Caco-2 (cell line): Measurements from ENCODE around the gene BACH2. TPM values are rescaled to one million over a fixed set of nuclear protein-coding genes. Genes with fewer than 3 reads are reported as not detected.
A peak's percentile ranks its signal among the peaks of the same experiment; 100 is the strongest.

Experiments
- BruUV-seq: library from RNA; stranded (reverse); fragments of 400-500 nt; replicated peaks from 2 replicates; lab custom pipeline; 2021; lab: Mats Ljungman, UMichigan
- CTCF ChIA-PET: fragments of 300-600 bp; sonication (Branson Sonifier 250); formaldehyde crosslinking; loops from one replicate; lab custom pipeline; 2022; ENCODE audit warnings: antibody characterized with exemption; lab: Charles Lee
- POLR2A ChIA-PET: fragments of 300-600 bp; sonication (Branson Sonifier 250); formaldehyde crosslinking; loops from one replicate; lab custom pipeline; 2022; ENCODE audit warnings: antibody characterized with exemption; lab: Charles Lee
- DNase-seq, 2 experiments: peaks; one replicate each; pipeline versions ENCODE4 v3.0.0 to v3.0.0-alpha.2; 2020 to 2022
- H3K27me3 ChIP-seq: replicated peaks from 2 replicates; pipeline ENCODE4 v1.6.0; 2011; ENCODE audit warnings: low read length; ENCODE audit not compliant: control insufficient read depth, insufficient read depth
- H3K36me3 ChIP-seq: 2 replicates; pipeline ENCODE4 v1.5.1; 2011; ENCODE audit warnings: low read length; ENCODE audit not compliant: control insufficient read depth, insufficient read depth
- H3K4me1 ChIP-seq: fragments of 250-450 bp; sonication (Bioruptor Pico); 2 replicates; pipeline ENCODE4 v1.5.1; 2020; ENCODE audit warnings: mild to moderate bottlenecking
- H3K4me3 ChIP-seq: 2 replicates; pipeline ENCODE4 v1.5.1; 2011; ENCODE audit warnings: low read depth, mild to moderate bottlenecking, control low read depth, low read length
- H3K9me3 ChIP-seq: fragments of 250-450 bp; sonication (Bioruptor Pico); 2 replicates; pipeline ENCODE4 v1.5.1; 2020; ENCODE audit warnings: mild to moderate bottlenecking, moderate library complexity
- H3K27ac Mint-ChIP-seq: one replicate; pipeline ENCODE4 v1.8.0; 2022; ENCODE audit warnings: mixed read lengths; ENCODE audit not compliant: unreplicated experiment
- H3K27me3 Mint-ChIP-seq: one replicate; pipeline ENCODE4 v1.8.0; 2022; ENCODE audit warnings: mixed read lengths; ENCODE audit not compliant: insufficient read depth, unreplicated experiment
- H3K36me3 Mint-ChIP-seq: one replicate; pipeline ENCODE4 v1.8.0; 2022; ENCODE audit warnings: mild to moderate bottlenecking, mixed read lengths; ENCODE audit not compliant: insufficient read depth, unreplicated experiment
- H3K4me1 Mint-ChIP-seq: one replicate; pipeline ENCODE4 v1.8.0; 2022; ENCODE audit warnings: low read depth, mixed read lengths; ENCODE audit not compliant: unreplicated experiment
- H3K4me3 Mint-ChIP-seq: one replicate; pipeline ENCODE4 v1.8.0; 2022; ENCODE audit warnings: mild to moderate bottlenecking, moderate library complexity, mixed read lengths; ENCODE audit not compliant: unreplicated experiment
- H3K9me3 Mint-ChIP-seq: one replicate; pipeline ENCODE4 v1.8.0; 2022; ENCODE audit warnings: mixed read lengths; ENCODE audit not compliant: unreplicated experiment
- CTCF ChIP-seq, 2 experiments: fragments of 200-600 bp in 1 of 2; IDR thresholded peaks; 1 replicate in 1 of 2; 2 replicates in 1 of 2; pipeline versions ENCODE4 v1.5.1 to v1.8.0; 2011 to 2022; ENCODE audit warnings: antibody characterized with exemption in 1 of 2, control low read depth in 1 of 2, inconsistent platforms in 1 of 2, low read depth in 1 of 2, low read length in 1 of 2, mild to moderate bottlenecking in 1 of 2, moderate library complexity in 1 of 2; ENCODE audit not compliant: insufficient read depth in 1 of 2, severe bottlenecking in 1 of 2, unreplicated experiment in 1 of 2
- intact Hi-C: fragments of 100-400 bp; cut with micrococcal nuclease; formaldehyde crosslinking; loops from one replicate; pipeline ENCODE4 v1.10.0; 2022; ENCODE audit not compliant: unreplicated experiment
- total RNA-seq: library from RNA; stranded (reverse); gene quantifications from 2 replicates; pipeline ENCODE4 v1.2.3, GENCODE V29; 2022

The BACH2 gene
- total RNA-seq, 1 experiment from 2014 or later, result 0.43 TPM

- no peaks in the 10 kb centered on the region for H3K4me1 Mint-ChIP-seq
- no peak for DNase-seq
- H3K4me1 ChIP-seq, result peaks cover 7% of the 10 kb centered on the region; the same call in 1 of the 2 replicates
- no peaks in the 10 kb centered on the region for H3K36me3 Mint-ChIP-seq
- no peaks in the 10 kb centered on the region for H3K36me3 ChIP-seq
- POLR2A ChIA-PET, result no interaction called here
- H3K4me3 Mint-ChIP-seq, result peak overlapping the region; percentile 72
- no peak for TF ChIP-seq CTCF (IDR thresholded peaks at IDR 0.05; ENCODE audit: insufficient read depth in 1 of 2, low read depth in 1 of 2, low read length in 1 of 2, severe bottlenecking in 1 of 2, unreplicated experiment in 1 of 2)
- CTCF ChIA-PET, result no interaction called here
- peaks cover 7% of the 10 kb centered on the region for H3K27me3 ChIP-seq
- no peaks in the 10 kb centered on the region for H3K9me3 ChIP-seq
- no peak overlapping the region for H3K27ac Mint-ChIP-seq
- H3K27me3 Mint-ChIP-seq, result peaks cover 19% of the 10 kb centered on the region
- no peaks in the 10 kb centered on the region for H3K9me3 Mint-ChIP-seq
- intact Hi-C loops, result no loop called here
- H3K4me3 ChIP-seq, result peak overlapping the region; percentile 64
- BruUV-seq, result no TSS peak
These were observed 648 bp upstream of the BACH2 start for GRCh38 chr6:90297115-90297866.

- TF ChIP-seq CTCF (IDR thresholded peaks at IDR 0.05; ENCODE audit: insufficient read depth in 1 of 2, low read depth in 1 of 2, low read length in 1 of 2, severe bottlenecking in 1 of 2, unreplicated experiment in 1 of 2), result no peak
- BruUV-seq, result no TSS peak
- H3K36me3 Mint-ChIP-seq, result no peaks in the 10 kb centered on the region
- H3K27me3 Mint-ChIP-seq, result peaks cover 17% of the 10 kb centered on the region
- peaks cover 7% of the 10 kb centered on the region for H3K27me3 ChIP-seq
- intact Hi-C loops, result loop anchor here (1.0 kb wide), 1 partner anchor 9 kb away; no protein-coding TSS in a partner anchor
- peaks cover 7% of the 10 kb centered on the region; the same call in 1 of the 2 replicates for H3K4me1 ChIP-seq
- H3K27ac Mint-ChIP-seq, result no peak overlapping the region
- peak overlapping the region; percentile 72 for H3K4me3 Mint-ChIP-seq
- no peaks in the 10 kb centered on the region for H3K36me3 ChIP-seq
- peak in 1 of 2 experiments; percentile 46 for DNase-seq
- no peaks in the 10 kb centered on the region for H3K9me3 ChIP-seq
- CTCF ChIA-PET, result interaction anchor here (0.7 to 1.6 kb wide), 2 partner anchors 11 to 183 kb away, joined by 3 to 6 read pairs; no protein-coding TSS in a partner anchor
- peak overlapping the region; percentile 64 for H3K4me3 ChIP-seq
- POLR2A ChIA-PET, result no interaction called here
- H3K9me3 Mint-ChIP-seq, result no peaks in the 10 kb centered on the region
- H3K4me1 Mint-ChIP-seq, result no peaks in the 10 kb centered on the region
These were observed 746 bp downstream of the BACH2 start for GRCh38 chr6:90295854-90296340.

- intact Hi-C loops, result no loop called here
- peak overlapping the region; percentile 64 for H3K4me3 ChIP-seq
- CTCF ChIA-PET, result interaction anchor here (0.7 to 1.6 kb wide), 2 partner anchors 10 to 184 kb away, joined by 3 to 6 read pairs; no protein-coding TSS in a partner anchor
- H3K4me1 Mint-ChIP-seq, result no peaks in the 10 kb centered on the region
- peaks cover 7% of the 10 kb centered on the region; the same call in 1 of the 2 replicates for H3K4me1 ChIP-seq
- peak overlapping the region; percentile 72 for H3K4me3 Mint-ChIP-seq
- H3K27ac Mint-ChIP-seq, result no peak overlapping the region
- peaks cover 20% of the 10 kb centered on the region for H3K27me3 Mint-ChIP-seq
- no peaks in the 10 kb centered on the region for H3K9me3 ChIP-seq
- BruUV-seq, result no TSS peak
- no peaks in the 10 kb centered on the region for H3K36me3 ChIP-seq
- peak in 1 of 2 experiments; percentile 8 for DNase-seq
- no peaks in the 10 kb centered on the region for H3K36me3 Mint-ChIP-seq
- TF ChIP-seq CTCF (IDR thresholded peaks at IDR 0.05; ENCODE audit: insufficient read depth in 1 of 2, low read depth in 1 of 2, low read length in 1 of 2, severe bottlenecking in 1 of 2, unreplicated experiment in 1 of 2), result no peak
- POLR2A ChIA-PET, result no interaction called here
- H3K27me3 ChIP-seq, result peaks cover 7% of the 10 kb centered on the region
- H3K9me3 Mint-ChIP-seq, result no peaks in the 10 kb centered on the region
These were observed 1.4 kb downstream of the BACH2 start for GRCh38 chr6:90294989-90295853.
